ENCODE measurements around the gene FAM171A2.
"Not testable (repeated sequence)": the region's sequence is repeated elsewhere in the genome, so short reads cannot be mapped to it uniquely, and the experiment has no call there.

Gene FAM171A2

DNA sequence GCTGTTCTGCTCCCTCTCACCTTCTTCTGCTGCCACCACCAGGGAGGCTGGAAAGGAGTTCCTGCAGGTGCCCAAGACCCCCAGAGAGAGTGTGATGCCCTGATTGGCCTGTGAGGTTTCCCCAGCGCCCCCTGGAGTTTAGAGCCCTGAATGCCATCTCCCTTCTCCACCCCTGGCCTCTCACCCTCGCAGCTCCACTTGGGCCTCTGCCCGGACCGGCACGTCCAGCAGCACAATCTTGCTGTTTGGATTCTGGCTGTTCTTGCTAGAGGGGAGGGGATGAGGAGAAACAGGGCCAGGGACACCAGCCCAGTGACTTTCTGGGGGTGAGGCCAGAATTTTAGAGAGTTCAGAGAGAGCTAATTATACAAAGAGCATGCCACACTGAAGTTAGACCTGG, 12.5 kb upstream of the FAM171A2 start:
- peak; percentile 33 to 55 for DNase-seq
- TF ChIP-seq GATA1 (IDR thresholded peaks at IDR 0.05; ENCODE audit: low read depth, low read length) = no peak
- TF ChIP-seq POLR2A (IDR thresholded peaks at IDR 0.05; ENCODE audit: low read length) = no peak

DNA sequence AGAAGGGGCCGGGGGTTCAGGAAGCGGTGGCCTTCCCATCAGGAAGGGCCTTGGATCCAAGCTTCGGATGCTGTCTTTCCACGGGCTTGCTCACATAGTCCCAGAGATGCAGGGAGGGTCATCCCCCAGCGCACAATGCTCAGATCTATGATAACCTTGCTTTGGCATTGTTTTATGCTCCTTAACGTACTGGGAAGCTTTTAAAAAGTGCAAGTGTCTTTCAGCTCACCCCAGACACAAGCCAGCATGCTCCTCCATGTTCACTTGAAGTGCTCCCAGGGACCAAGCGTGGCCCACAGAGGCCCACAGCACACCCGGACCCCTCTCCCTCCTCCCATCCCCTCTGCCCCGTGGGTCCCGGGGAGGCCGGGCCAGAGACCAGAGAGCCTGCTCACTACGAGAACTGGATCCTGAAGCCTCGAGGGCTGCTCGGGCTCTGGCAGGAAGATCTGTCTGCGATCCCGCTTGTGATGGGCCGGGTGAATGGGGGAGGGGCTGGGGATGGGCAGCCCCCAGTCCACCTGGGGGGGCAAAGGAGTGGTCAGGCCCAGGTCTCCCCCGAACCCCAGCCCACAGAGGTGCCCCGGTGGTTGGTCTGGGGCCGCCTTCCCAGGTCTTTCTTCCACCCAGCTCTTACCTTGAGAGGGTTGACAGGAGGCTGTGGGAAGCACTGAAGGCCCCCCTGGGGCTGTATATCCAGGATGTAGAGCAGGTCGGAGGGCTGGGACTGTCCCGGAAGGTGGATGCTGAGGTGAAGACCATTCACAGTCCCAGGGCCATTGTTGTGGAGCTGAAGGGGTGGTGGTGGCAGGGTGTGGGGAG, 11.8 kb upstream of the FAM171A2 start:
- no peak for DNase-seq
- TF ChIP-seq POLR2A (IDR thresholded peaks at IDR 0.05; ENCODE audit: low read length) (no peak), GATA1 (IDR thresholded peaks at IDR 0.05; ENCODE audit: low read depth, low read length) (no peak)

DNA sequence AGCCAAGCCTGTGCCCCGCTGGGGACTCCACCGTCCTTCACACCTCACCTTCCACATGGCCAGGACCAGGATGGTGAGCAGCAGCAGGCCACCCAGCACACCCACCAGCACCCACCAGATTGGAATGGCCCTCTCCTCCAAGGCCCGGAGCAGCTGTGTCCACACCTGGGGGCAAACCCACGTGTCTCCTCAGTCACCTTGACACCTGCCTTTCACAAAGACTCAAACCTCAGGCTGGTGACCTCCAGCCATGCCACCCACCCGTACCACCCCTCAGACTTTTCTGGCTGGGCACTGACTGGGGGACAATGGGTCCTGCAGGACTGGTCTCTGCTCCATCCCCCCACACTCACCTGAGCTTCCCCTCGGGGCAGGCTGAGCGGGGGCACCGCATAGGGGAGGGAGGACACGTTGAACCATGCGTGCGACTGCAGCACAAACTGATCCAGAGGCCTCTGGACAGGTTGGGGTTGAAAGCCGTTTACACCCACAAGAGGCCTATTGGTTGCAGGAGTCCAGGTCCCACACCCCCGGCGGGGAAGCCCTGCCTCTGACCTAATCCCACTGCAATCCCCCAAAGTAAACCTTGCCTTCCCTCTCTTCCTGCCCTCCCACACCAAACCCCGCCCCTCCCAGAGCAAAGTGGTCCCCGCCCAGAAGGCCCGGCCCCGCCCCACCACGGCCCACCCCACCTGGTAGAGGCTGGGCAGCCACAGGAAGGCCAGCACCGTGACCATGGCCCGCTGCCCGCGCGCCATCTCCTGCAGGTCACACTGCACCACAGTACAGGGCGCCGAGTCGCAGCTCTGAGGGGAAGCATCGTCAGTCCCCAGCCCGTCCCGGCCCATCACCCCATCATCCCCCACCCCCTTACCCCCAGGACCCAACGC, 10.9 kb upstream of the FAM171A2 start:
- DNase-seq = no peak
- TF ChIP-seq POLR2A (IDR thresholded peaks at IDR 0.05; ENCODE audit: low read length) = no peak
- no peak for TF ChIP-seq GATA1 (IDR thresholded peaks at IDR 0.05; ENCODE audit: low read depth, low read length)

DNA sequence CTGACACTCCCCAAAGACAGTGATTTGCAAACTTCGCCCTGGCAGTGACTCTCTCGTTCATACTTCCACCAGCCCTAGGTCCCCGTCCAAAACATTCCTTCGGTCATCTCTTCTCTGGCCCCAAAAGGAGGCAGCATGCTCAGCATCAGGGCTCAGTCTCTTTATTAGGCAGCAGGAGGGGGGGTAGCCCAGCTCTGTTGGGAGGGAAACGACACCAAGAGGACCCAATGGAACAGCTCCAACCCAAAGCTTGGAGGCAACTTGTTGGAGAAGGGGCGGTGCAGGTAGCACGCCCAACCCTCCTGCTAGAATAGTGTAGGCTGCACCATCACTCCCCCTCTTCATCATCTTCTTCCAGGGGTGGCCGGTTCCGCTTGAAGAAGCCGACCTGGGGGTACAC, 8.4 kb upstream of the FAM171A2 start:
- peak; percentile 18 for TF ChIP-seq POLR2A (IDR thresholded peaks at IDR 0.05; ENCODE audit: low read length)
- TF ChIP-seq GATA1 (IDR thresholded peaks at IDR 0.05; ENCODE audit: low read depth, low read length) = no peak
- no peak for DNase-seq

DNA sequence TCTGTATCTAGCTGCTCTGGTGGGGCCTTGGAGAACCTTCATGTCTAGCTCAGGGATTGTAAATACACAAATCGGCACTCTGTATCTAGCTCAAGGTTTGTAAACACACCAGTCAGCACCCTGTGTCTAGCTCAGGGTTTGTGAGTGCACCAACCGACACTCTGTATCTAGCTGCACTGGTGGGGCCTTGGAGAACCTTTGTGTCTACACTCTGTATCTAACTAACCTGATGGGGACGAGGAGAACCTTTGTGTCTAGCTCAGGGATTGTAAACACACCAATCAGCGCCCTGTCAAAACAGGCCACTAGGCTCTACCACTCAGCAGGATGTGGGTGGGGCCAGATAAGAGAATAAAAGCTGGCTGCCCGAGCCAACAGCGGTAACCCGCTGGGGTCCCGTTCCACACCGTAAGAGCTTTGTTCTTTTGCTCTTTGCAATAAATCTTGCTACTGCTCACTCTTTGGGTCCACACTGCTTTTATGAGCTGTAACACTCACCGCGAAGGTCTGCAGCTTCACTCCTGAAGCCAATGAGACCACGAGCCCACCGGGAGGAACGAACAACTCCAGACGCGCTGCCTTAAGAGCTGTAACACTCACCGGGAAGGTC, 5.9 kb upstream of the FAM171A2 start:
- DNase-seq = not testable (repeated sequence)

DNA sequence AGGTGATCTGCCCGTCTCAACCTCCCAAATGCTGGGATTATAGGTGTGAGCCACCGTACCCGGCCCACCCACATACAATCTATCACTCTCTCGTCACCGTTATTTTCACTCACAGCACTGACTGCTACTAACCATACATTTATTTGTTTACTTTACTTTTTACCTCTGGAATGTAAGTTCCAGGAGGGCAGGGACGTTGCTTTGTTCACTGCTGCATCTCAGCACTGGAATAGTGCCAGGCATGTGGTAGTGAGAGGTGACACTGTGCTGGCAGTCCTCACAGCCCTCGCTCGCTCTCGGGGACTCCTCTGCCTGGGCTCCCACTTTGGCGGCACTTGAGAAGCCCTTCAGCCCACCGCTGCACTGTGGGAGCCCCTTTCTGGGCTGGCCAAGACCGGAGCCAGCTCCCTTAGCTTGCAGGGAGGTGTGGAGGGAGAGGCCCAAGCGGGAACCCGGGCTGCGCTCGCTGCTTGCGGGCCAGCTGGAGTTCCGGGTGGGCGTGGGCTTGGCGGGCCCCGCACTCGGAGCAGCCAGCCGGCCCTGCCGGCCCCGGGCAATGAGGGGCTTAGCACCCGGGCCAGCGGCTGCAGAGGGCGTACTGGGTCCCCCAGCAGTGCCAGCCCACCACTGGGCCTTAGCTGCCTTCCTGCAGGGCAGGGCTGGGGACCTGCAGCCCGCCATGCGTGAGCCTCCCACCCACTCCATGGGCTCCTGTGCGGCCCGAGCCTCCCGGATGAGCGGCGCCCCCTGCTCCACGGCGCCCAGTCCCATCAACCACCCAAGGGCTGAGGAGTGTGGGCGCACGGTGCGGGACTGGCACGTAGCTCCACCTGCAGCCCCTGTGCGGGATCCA, 5.0 kb upstream of the FAM171A2 start:
- DNase-seq = not testable (repeated sequence)

DNA sequence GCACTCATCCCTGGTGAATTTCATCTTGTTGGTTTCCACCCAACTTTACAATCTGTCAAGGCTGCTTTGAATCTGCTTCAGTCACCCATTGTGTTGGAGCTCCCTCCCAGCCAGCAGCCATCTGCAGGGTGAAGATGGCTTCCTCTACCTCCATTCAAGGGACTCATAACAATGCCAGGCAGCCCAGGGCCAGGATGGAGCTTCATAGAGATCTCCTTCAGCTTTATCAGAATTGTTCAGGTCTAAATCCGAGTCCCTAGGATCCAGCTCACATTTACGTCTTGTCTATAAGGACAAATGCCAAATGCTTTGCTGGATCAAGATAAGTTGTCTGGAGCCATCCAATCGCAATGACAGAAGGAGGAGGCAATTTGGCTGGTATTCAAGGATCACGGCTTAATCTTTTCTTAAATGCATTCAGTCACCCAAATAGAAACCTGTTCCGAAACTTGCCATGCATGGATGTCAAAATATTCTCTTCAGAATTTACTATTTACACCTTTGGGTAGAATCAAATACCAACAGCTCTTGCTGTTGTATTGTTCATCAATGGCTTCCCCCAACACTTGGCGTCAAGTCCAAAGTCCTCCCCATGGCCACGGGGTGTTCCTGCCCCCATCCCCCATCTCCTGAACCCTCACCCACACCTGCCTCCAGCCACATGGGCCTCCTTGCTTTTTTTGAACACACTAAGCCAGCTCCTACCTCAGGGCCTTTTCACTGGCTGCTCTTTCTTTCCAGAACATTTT, 3.8 kb upstream of the FAM171A2 start:
- TF ChIP-seq GATA1 (IDR thresholded peaks at IDR 0.05; ENCODE audit: low read depth, low read length) = no peak
- TF ChIP-seq POLR2A (IDR thresholded peaks at IDR 0.05; ENCODE audit: low read length) = no peak
- peak in 1 of 2 experiments; percentile 39 for DNase-seq

DNA sequence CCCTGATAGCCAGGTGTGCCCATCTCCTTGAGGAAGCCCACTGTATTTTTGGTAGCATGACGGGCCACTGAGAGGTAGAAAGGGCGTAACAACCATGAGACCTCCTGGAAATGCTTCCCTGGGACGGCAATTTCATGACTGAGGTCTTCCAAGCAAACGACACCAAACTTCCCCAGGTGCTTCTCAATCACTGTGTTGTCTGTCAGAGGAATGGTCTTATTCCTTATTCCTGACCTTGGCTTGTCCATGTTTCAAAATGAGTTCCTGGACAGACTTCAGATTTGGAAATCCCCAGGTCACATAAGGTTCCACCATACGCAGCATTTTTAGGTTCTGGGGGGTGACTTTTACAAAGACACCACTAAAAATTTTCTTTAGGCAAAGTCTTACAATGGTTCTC, 1.4 kb upstream of the FAM171A2 start:
- not testable (repeated sequence) for DNase-seq

DNA sequence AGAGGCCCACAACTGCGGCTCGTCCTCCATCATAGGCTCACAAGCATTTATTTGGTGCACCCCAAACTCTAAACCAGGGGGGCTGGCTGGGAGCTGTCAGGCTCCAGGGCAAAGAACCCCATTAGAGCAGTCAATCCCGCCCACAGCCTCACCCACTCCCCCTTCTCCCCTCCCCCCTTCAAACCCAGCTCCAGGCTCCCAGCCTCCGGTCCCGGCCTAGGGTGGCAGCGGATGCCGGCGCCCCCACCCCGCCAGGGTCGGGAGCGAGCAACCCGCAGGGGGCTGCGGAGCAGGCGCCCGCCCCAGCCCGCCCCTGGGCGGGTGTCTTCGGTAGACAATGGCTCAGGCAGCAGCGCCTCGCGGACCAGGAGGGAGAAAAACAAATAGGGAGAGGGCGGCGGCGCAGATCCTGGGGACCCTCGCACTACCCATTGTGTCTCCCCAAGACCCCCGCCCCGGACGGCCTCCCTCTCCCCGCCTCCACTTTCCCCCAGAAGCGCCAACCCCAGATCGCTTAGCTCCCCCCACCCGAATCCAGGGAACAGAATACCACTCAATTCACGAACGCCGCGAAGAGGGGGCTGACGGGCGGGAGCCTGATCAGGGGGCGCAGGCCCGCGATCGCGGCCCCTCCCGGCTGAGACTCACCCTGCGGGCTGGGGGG, 572 bp downstream of the FAM171A2 start:
- DNase-seq = peak; percentile 33 to 53
- TF ChIP-seq POLR2A (IDR thresholded peaks at IDR 0.05; ENCODE audit: low read length) = no peak
- no peak for TF ChIP-seq GATA1 (IDR thresholded peaks at IDR 0.05; ENCODE audit: low read depth, low read length)

DNA sequence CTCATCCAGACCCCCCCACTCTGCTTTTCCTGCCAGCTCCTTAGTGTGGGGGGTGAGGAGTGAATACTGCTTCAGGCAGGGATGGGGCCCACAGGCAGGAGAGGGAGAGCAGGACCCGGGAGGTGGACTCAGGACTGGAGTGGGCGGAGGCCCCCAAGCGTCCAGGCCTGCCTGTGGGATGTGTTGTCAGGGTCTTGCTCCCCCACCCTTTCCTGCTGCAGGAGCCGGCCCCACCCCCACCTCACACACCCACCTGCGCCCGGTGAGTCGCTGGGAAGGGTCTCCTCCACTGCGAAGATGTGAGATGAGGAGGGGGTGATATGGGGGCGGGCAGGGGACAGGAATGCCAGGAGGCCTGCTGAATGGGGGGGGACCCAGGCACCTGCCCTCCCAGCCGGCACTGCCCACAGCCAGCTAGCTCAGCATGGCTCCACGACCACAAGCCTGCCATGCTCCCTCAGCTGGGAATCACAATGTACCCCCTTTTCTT, 1.1 kb downstream of the FAM171A2 start:
- no peak for TF ChIP-seq GATA1 (IDR thresholded peaks at IDR 0.05; ENCODE audit: low read depth, low read length)
- no peak for TF ChIP-seq POLR2A (IDR thresholded peaks at IDR 0.05; ENCODE audit: low read length)
- DNase-seq = no peak

DNA sequence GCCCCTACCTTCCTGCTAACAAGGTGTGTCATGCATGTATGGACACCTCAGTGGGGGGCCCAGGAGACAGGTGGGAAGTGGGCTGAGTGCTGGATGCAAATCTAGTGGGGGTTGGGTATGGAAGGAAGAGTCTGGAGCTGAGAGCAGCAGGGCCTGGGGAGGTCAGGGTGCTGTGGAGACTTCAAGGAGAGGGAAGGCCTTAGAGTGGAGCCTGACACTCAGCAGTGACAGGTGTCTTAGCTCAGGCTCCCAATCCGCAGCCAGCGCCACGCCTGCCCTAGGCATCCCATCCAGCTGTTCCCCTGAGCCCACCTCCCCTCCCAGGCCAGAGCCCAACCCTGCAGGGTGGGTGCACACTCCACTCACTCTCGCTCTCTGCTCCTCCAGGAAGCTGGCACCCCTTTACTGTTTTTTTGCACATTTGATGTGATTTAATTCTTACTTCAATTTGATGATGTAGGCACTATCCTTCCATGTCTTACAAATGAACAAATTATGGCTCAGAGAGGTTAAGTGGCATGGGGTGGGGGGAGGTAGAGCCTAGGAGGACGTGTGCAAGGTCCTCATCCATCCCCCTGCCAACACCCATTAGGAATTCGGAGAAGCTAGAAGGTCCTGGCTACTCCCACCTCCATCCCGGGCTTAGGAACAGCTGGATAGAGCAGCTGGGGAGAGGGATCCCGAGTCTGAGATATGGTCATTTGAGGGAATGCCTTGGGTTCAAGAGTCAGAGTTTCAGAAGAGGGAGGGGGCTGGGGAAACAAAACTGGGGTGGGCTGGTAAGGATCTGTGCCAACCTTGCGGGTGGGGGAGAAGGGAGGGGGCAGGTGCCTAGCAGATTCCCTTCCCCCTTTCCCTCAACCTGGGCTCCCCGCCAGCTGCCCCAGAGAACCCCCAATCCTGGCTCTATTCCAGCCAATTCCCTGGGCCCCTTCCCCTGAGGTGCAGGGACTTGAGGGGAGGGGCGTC, 2.1 kb downstream of the FAM171A2 start:
- no peak for DNase-seq
- no peak for TF ChIP-seq POLR2A (IDR thresholded peaks at IDR 0.05; ENCODE audit: low read length)
- TF ChIP-seq GATA1 (IDR thresholded peaks at IDR 0.05; ENCODE audit: low read depth, low read length) = no peak
